Femur (tissue), 1 donor: Measurements from ENCODE around the gene DGCR2.

Experiments used
- DNase-seq: peaks from one replicate; pipeline ENCODE4 v3.0.0-alpha.2; 2017

The DGCR2 gene

DNA sequence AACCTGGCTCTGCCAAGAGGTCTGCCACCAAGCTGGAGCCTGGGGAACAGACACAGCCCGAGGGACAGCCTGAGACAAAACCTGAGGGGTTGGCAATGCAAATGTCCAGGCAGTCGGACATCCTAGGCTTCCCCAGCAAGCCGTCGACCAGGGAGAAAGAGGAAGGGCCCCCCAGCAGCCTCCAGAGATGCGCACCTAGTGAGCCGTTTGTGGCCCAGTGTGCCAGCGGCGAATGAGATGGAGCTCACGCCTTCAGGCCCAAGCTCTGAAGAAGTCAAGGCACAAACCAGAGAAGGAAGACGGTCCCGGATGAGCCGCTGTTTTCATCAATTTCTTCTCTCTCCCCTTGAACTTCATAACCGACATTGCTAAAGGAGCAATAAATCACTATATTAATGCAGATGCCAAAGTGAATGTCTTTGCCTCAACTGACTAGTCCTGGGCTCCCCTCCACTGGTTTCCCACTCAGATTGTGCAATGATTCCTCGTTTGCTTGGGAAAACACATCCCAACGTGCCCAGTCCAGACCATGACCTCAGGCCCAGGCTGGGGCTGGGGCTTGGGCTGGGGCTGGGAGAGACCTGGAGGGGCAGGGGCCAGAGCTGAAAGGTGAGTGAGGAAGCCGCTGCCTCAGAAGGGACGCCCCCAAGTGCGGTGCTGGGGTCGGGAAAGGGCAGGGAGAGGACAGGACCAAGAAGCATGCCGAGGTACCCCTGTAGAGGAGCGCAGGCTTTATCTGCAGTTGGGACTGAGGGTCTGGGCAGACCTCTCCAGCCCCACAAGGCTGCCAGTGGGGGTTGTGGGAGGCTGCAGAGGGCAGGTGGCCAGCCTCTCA is 3.5 kb upstream of the DGCR2 start:
- DNase-seq, result no peak

DNA sequence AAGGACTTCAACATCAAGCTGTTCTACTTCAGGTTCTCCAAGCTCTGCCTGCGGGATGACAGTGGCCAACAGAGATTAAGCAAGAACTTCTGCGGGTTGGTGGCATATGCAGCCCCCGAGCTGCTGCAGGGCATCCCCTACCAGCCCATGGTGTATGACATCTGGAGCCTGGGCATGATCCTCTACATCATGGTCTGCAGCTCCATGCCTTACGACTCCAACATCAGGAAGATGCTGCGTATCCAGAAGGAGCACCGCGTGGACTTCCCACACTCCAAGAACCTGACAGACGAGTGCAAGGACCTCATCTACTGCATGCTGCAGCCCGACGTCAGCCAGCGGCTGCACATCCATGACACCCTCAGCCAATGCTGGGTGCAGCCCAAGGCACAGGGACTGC is 2.8 kb upstream of the DGCR2 start:
- DNase-seq, result no peak

DNA sequence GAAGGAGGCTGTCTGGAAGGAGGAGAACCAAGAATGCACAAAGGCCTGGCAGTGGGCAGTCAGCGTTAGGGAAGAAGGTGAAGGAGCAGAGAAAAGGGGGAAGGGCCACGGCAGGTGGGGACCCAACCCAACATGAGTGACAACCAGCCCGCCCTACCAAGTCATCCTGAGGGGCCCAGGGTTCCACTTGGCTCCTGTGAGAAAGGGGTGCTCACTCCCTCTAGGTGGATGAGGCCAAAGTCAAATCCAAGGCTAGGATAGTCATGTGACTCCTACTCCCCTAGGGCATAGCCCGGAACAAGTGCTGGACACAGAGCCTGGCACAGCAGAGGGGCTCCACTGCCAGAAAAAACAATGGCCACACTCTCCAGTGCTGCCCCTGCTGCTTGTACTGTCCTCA is 2.2 kb upstream of the DGCR2 start:
- no peak for DNase-seq

DNA sequence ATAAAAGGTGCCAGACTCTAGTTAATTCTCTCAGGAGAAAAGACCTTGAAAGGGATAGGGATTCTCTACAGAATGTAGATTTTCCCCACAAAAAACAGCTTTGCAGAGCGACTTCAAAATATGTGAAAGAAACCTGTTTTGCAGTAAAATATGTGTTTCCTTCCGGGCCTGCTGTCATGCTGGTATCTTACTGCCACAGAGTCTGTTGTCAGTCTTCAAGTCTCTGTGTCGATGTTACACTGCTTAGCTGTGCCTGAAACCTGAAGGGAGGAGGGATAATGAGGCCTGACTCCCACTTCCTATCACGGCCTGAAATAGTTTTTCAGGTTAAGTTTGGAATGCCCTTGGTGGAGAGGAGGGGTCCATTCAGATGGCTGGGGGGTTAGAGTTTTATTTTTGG is 1.7 kb upstream of the DGCR2 start:
- DNase-seq, result no peak

DNA sequence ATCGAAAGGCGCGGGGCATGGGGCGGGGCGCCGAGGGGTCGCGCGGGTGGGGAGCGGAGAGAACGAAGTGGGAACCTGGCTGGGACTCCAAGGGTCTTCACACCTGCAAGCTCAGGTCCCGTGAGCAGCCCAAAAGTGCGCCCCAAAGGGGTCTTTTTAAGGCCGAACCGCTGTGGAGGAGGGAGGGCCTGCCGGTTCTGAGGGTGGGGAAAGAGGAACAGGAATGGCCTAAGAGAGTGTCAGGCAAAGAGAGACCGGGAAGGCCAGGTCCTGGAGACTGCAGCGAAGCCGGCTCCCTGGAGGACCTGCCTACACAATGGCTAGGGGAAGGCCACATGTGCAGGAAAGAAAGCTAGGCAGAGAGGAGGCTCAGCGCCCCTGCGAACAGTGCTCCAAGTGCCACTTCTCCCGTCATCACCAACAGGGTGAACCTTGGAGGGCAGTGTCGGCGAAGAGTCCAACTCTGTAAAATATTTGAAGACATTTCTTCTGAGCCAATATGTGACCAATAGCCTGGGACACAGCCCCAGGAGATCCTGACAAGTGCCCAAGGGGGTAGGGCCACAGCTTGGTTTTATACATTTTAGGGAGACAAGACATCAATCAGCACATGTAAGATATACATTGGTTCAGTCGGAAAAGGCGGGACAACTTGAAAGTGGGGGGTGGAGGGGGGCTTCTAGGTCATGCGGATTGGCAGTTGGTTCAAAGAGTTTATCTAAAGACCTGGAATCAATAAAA is 710 bp upstream of the DGCR2 start:
- no peak for DNase-seq

DNA sequence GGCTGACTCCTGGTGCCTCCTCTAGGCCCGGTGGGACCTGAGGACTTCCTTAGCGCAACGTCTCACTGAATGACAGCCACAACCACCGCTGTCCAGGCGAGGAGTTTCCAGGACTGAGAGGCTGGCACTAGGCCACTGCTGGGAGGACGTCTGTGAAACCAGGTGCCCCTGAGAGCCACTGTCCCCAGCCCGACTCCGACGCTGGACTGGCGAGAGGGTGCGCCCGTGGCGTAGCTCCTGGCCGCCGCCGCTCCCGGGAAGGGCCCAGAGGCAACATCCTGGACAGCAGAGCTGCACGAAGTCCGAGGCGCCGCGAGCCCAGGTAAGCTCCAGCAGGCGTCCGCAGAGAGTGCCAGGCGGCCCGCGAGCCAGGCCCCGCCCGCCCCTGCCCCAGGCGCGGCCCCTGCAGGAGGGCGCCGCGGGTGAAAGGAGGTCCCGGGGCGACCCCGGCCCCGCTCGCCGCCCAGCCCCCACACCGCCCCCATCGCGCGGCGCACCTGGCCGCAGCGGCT is 525 bp downstream of the DGCR2 start:
- DNase-seq, result peak; percentile 56

DNA sequence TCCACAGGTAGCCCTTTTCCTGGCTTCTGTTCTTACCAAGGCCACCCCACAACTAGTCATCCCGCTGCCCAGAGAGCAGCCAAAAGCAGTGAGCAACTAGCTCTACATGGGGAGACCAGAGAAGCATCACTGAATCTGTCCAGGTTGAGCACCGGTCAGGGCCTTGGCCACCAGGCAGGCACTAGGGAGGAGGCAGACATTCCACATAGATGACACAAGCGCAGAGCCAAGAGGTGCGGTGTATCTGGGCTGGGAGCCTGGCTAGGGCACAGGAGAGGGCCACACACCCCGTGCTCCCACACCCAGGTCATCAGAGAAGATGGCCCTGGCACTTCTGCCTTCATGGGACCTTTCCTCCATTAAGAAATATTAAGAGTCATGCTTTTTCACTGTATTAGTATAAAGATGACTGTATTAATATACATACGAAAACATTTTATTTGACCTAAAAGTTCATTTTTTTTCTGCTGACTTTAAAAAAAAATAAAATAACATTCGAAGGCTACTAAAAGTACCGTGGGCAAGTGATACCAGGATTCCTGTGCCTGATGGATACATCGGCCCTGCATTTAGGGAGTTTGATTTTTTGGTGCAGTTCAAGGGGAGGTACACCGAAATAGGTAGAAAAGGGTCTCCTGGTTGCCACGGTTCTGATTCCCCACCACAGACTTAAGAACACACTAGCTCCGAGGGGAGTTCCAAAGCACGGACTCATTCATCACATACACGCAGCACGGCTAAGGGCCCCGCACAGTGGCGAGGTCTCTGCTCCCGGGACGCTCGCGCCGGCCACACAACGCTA is 1.2 kb downstream of the DGCR2 start:
- no peak for DNase-seq

DNA sequence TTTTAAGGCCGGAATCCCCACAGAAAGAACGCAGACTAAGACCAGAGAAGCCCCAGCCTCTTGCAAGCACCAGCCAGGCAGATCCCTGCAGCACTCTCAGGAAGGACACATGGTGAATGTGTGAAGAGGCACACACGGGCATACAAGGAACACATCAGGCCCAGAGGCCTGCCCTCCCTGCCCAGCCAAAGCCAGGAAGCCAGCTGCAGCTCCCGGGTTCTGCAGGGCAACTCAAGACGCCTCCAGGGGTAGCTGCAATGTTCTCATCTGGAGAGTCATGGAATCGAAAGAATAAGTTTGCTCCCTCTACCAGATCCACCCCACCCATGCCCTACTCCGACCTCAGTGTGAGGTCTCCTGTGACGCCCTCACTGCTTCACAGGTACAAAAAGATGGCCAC is 2.3 kb downstream of the DGCR2 start:
- no peak for DNase-seq

DNA sequence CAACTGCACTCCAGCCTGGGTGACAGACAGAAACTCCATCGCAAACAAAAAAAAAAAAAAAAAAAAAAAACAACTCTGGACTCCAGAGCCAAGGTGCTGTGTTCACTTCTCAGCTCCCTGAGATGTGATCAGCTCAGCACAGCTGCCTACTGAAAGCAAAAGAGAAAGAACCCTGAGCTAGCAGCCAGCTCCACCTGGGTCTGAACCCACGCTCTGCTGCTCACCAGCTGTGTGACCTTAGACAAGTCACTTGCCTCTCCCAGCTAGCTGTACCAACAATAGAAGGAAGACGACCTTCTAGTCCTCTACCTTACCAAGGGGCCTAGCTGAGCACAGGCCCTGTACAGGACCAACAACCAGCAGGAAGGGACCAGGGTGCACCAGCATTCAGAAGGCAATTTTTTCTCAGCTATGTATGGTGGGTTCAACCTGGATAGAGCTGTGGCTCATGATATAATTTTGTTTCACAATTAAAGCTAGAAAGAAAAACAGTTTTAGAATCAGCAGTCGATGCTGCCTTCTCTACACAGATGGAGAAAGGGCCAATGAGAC is 3.8 kb downstream of the DGCR2 start:
- no peak for DNase-seq

DNA sequence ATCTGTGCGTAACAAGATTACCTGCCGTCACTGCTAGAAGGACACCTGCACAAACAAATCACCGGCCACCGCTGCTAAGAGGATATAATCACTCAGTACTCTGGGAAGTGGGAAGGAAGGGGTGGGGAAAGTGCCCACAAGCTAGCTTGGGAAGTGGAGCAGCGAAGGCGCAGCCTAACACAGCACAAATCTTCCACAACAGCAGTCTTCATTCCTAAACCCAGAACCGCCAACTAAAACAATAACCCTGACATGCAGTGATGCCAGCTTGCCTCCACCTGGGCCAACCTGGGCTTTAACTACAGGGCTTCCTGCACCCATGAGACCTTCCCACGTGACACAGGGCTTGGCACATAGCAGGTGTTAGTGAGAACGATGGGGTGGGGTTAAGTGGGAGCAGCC is 5.1 kb downstream of the DGCR2 start:
- no peak for DNase-seq

DNA sequence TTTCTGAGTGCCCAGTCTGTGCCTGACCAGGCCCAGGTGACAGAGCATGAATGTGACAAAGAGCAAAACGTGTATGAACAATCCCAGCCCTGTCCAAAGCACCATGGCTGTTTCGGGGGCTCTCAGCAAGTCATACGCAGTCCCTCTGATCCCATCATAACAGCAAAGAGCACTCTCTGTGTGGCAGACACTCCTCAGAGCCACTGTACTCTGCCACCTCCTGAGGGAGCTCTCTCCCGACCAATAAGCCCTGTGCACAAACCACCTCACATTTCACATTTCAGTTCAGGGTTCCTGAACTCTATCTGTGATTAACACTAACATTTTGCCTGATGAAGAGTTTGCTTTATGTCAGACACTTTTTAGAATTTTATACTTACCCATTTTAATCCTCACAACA is 6.6 kb downstream of the DGCR2 start:
- DNase-seq, result no peak

DNA sequence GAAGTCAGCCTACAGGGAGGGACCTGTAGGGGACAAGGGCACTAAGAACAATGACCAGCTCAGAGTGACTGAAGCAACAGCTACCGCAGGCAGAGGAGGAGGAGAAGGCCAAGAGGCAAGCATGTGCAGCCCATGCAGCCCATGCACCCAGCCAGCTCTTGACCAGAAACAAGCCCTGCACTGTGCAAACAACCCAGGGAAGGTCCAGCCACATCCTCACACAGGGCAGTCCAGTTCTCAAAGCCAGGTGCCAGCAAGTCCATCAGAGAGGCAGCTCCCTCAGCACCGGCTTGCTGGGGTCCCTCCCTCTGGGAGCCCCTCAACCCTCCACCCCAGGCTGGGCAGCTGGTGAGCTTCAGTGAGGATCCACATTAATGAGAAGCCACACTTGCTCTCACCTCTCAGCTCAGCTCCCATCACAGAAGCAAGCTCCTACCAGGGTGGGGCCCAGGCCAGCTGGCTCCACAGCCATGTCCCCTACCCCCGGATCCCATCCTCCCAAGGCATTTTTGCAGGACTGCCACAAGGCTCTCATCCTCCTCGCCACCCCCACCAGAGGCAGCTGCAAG is 7.1 kb downstream of the DGCR2 start:
- no peak for DNase-seq

DNA sequence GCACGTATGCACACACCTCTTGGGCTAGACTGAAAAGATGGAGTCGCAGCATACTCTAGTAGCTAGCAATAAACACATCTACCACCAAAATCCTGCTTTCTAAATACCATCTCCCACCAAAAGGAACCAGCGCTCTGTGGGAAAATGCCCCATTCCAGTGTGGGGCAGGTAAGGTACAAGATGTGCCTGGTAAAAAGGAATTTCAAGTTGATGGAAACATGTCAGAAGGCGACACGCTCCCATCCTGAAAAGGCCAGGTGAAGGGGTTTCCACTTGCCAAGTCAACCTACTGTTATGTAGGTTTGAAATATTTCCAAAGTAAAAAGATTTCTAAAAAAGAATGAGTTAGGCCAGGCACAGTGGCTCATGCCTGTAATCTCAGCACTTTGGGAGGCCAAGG is 8.8 kb downstream of the DGCR2 start:
- no peak for DNase-seq

DNA sequence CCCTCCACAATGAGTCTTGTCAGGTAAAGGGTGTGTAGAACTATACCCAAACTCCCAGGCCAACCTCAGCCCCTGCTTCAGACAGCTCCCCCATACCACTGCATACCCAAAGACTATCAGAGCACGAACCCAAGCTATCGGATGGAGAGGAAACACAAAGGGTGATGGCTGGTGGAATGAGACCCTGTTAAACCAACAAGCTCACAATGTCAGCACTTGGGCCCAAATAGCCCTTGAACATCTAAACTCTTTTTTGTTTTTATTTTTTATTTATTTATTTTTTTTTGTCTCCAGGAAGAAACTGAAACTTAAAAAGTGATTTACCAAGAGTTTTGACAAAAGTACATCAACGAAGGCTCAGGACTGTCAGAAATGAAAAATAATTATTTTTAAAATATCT is 10.6 kb downstream of the DGCR2 start:
- DNase-seq, result no peak

DNA sequence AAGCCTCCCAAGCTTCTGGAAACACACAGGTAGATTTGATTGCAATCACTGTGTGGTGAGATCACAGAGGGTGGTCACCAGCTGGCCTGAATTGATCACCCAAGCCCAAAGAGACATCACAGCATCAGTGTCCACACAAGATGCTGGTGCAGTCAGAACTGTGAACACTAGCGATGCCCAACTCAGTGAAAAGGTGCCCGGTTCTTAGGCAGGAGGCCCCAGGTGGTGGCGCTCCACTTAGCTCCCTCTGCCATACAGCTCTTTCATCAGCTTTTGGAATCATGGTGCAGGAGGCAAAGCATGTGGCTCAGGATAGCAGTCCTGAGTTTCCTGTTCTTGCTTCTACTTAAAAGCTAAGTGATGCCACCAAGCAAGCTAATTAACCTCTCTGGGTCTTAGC is 11.1 kb downstream of the DGCR2 start:
- DNase-seq, result no peak

DNA sequence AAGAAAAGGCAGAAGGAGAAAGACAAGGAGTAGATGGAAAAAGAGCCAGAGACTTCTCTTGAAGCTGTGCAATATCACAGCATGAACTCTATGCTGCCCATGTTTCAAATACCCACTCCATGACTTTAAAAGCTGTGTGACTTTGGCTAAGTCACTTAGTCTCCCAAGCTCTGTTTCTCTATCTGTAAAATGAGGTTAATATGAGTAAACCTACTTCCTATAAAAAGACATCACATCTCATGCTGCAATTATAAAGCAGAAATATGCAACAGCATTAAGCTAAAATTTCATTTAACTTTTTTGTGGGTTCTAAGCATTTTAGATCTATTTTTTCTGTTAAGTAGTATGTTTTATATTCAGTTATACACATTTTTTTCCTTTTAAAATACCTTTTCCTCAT is 11.6 kb downstream of the DGCR2 start:
- DNase-seq, result no peak

DNA sequence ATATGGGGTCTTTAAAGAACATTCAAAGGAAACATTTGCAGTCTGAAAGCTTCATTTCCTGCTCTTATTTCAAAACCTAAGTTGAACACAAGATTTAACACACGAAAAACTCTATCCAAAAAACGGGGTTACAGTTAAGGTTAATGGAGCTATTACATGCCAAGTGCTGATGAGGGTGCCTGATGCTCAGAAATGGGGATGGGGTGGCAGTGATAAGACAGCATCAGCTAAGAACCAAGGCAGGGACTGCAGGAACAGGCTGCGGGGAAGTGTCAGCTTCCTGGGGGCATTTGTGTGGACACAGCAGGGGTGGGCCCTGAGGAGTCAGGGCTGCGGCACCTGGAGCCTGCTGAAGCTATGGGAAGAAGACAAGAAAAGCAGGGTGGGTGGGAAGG is 12.2 kb downstream of the DGCR2 start:
- no peak for DNase-seq

DNA sequence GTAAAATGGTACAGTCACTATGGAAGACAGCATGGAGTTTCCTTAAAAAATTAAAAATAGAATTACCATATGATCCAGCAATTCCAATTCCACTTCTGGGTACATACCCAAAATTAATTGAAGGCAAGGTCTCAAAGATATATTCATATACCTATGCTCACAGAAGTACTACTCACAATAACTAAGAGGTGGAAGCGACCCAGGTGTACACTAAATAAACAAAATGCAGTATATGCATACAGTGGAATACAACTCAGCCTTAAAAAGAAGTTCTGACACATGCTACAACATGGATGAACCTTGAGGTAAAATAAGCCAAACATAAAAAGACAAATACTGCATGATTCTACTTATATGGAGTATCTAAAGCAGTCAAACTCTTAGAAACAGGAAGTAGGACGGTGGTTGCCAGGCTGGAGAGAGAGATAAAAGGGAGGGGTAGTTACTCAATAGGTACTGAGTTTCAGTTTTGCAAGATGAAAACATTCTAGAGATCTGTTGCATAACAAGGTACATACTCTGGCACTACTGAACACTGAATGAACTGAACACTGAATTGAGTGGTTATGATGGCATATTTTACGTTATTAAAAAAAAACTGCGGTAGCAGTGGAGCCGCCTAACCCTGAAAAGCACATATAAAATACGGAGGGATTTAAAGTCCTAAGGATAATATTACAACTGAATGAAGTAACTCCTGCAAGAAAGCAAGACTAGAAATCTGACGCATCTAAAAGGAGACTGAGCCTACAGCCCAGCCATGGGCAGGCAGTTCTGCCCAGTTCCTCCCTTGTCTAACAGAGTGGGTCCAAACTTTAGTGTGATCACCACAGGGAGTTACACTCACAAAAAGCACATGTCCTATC is 12.8 kb downstream of the DGCR2 start:
- DNase-seq, result no peak

DNA sequence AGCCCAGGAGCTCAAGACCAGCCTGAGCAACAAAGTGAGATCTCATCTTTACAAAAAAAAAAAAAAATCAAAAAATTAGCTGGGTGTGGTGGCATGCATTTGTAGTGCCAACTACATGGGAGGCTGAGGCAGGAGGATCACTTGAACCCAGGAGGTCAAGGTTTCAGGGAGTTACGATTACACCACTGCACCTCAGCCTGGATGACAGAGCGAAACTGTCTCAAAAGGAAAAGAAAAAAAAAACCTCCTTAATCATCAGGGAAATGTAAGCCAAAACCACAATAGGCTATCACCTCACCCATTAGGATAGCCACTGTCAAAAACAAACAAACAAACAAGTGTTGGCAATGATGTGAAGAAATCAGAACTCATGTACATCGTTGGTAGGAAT is 13.4 kb downstream of the DGCR2 start:
- DNase-seq, result no peak

DNA sequence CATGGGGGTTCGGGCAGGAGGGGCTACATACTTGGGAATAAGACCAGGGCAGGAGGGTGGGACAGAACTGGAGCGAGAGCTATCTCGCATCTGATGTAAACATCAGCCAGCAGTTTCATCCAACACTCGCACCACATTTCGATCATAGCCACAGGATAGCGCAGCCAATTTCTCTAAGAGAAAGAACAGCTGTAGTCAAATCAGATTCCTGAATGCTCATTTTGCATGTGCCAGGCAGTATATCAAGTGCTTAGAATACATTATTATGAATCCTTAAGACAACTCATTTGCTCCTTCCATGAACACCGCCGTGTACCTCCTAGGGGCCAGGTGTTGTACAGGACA is 14.5 kb downstream of the DGCR2 start:
- no peak for DNase-seq

DNA sequence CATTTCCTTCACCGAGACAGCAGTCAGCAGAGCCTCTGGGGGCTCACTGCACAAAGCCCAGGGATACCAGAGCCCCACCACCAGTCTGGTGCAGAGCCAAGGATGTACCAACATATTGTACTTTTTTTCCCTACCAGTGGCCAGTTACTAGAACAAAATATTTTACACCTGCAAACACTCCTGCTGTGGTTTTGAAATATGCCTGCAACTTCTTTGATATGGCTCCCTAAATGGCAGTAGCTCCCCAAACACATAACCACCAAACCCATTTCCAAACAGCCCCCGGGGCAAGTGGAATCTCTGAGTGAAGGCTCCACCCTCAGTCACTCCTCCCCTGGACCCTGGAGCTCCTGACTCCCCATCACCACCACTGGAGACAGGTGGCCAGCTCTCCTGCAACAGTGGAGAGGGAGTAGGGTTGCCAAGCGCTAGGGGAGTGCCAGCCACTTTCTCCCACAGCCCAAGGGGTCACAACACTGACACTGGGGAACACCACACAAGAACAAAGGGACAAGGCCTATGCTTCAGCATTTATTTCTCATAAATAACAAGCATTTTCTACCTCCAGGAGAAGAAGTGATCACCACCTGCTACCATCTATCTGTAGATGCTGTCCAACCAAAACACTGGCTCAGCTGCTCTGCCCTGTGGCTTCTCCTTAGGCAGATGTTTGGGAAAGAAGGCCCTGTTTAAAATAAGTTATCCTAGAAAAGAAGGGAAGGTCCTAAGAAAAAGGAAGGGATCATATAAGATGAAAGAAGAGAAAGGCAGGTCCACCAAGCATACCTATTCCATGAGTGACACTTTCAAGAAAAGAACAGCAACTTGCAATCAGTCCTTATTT is 15.1 kb downstream of the DGCR2 start:
- no peak for DNase-seq
